Muscle of back (tissue), 13 donors: ENCODE data around the gene TLE1. TPM values are rescaled to one million over a fixed set of nuclear protein-coding genes. Genes with fewer than 3 reads are reported as not detected.
"Not testable (repeated sequence)": the region's sequence is repeated elsewhere in the genome, so short reads cannot be mapped to it uniquely, and the experiment has no call there.

ENCODE experiments used
- DNase-seq, 3 donors: peaks; one replicate each; pipeline versions ENCODE4 v3.0.0 to v3.0.0-alpha.2; 2013
- long read RNA-seq, 9 donors: transcript quantifications; one replicate each; lab custom pipeline, GENCODE V29; 2026
- polyA plus RNA-seq, 10 donors: library from polyadenylated mRNA; unstranded; fragments of 120-200 nt; gene quantifications; one replicate each; pipeline ENCODE4 v1.2.1, GENCODE V29; 2013; ENCODE audit not compliant: insufficient read length in 10 of 10

TLE1 gene
- 10 to 100 TPM; 48.3 to 65.7 (median 54.9) TPM for polyA plus RNA-seq
- long read RNA-seq, donor 1, partial matches to known transcripts = 15 of 16 reads
- long read RNA-seq, donor 1, other reads (novel, unspliced or antisense) = 0 of 16 reads
- long read RNA-seq, donor 2, partial matches to known transcripts = 16 of 16 reads
- long read RNA-seq, donor 2, other reads (novel, unspliced or antisense) = 0 of 16 reads
- long read RNA-seq, donor 3 = 0 reads
- long read RNA-seq, donor 4, partial matches to known transcripts = 10 of 10 reads
- long read RNA-seq, donor 4, other reads (novel, unspliced or antisense) = 0 of 10 reads
- long read RNA-seq, donor 5, partial matches to known transcripts = 7 of 7 reads
- long read RNA-seq, donor 5, other reads (novel, unspliced or antisense) = 0 of 7 reads
- long read RNA-seq, donor 6, partial matches to known transcripts = 17 of 27 reads
- long read RNA-seq, donor 6, other reads (novel, unspliced or antisense) = 8 of 27 reads
- long read RNA-seq, donor 7, partial matches to known transcripts = 12 of 12 reads
- long read RNA-seq, donor 7, other reads (novel, unspliced or antisense) = 0 of 12 reads
- long read RNA-seq, donor 8, partial matches to known transcripts = 7 of 7 reads
- long read RNA-seq, donor 8, other reads (novel, unspliced or antisense) = 0 of 7 reads
- long read RNA-seq, donor 9 = 0 reads

DNA sequence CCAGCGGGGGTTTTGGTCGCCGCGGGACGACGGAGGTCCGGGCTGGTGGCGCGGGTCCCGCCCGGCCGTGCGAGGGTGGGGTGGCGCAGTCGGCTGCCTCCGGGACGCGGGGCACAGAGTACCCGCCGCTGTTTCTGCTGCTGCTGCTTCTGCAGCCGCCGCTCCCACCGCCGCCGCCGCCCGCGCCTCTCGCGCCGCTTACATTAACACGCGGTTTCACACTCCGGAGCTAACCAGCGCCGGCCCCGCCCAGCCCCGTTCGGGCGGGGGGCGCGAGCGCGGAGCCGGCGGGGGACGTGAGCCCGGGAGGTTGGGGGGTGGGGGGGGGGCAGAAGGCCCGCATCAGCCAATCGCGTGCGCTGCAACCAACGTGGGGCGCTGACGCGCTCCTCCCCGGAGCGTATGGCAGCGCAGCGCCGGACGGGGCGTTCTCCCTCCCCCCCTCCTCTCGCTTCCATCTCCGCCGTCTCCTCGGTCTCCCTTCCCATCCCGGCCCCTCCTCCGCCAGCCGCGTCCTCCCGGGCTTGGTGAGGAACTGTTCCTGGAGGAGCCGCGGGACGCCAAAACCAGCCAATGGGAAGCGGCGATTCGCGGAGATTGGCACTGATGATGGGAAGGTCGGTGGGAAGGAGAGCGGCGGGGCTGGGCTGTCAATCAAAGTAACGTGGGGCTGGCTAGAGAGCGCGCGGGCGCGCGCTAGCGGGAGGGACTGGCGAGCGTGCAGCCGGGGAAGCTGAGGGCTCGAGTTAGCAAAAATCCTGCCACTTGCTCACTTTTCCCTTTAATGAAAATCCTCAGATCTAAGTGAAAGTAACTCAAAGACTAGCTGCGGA, at the start of gene TLE1:
TSS of gene TLE1 (minus strand) at position 205 of the 833 bp plus-strand sequence. CDS start 1,307 bp downstream, outside the sequence.
- peak; percentile 99 to 100 (median 99) for DNase-seq

GRCh38 chr9:81737871-81738507, 48.6 kb upstream of the TLE1 start:
- peak in 1 of 3 donors; percentile 84 for DNase-seq

- not testable (repeated sequence) for DNase-seq
These were observed 41.2 kb upstream of the TLE1 start for GRCh38 chr9:81730498-81730897.

DNA sequence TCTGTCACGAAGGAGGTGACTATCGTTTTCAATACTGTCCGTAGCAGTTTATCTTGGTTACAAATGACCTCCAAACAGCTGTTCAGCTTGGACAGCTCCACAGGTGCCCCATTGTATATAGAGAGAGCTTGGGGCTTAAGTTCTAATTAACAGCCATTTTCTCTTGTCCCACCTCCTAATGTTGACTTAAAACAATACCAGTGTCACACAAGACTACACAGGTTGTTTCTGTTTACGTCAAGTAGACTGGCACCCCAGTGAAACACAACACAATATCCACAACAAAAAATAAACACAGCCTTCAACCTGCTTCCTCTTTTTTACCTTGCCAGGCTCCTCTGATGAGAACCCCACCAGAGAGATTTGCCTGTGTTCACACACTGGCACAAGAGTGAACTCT, 39.8 kb upstream of the TLE1 start:
- DNase-seq = no peak

- DNase-seq = peak in 2 of 3 donors; percentile 17 to 64
These were observed 35.0 kb upstream of the TLE1 start for GRCh38 chr9:81724242-81724889.

- no peak for DNase-seq
These were observed 32.9 kb upstream of the TLE1 start for GRCh38 chr9:81722277-81722676.

- no peak for DNase-seq
These were observed 31.2 kb upstream of the TLE1 start for GRCh38 chr9:81720450-81721086.

DNA sequence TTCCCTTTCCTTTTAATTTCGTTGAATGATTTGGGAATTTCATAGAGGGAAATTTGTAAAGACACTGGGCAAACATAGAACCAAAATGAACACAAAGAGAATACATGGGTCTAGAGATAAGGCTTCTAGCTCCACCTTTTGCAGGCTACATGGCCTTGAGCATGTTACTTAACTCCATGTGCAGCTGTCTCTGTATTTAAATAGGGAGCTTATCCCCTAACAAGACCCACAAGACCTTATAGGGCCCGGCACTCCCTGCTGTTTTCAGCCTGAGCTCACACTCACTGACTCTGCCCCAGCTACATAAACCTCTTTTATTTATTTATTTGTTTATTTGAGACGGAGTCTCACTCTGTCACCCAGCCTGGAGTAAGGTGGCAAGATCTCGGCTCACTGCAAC, 30.6 kb upstream of the TLE1 start:
- peak; percentile 14 to 32 (median 17) for DNase-seq

GRCh38 chr9:81718244-81718643, 28.9 kb upstream of the TLE1 start:
- DNase-seq = no peak

GRCh38 chr9:81717747-81718077, 28.4 kb upstream of the TLE1 start:
- no peak for DNase-seq

- no peak for DNase-seq
These were observed 27.9 kb upstream of the TLE1 start for GRCh38 chr9:81717061-81717746.

DNA sequence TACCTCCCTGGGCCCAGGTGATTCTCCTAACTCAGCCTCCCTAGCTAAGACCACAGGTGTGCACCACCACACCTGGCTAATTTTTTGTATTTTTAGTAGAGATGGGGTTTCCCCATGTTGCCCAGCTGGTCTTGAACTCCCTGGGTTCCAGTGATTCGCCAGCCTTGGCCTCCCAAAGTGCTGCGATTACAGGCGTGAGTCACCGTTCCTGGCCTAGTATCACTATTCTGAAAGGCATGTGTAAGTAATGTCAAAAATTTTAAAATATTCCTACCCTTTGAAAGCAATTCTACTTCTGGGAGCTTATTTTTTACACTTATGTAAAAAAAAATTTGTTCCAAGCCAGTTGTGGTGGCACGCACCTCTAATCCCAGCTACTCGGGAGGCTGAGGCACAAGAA, 27.1 kb upstream of the TLE1 start:
- no peak for DNase-seq

DNA sequence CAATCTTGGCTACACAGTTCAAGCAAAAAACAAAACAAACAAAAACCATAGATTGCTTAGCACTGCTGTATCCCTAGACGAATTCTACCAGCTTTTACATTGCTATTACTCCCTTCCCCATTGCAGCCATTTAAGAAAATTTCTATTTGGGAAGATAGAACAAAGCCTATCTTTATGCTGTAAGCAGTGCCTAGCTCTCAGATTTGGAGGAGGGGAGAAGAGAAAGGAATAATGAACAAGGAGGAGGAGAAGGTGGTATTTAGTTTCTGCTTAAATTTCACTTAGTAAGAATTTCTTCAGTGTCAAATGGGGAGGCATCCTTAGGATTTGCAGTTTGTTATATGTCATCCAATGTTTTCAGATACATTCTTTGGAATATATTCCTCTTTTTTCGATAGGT, 16.2 kb upstream of the TLE1 start:
- DNase-seq = no peak

DNA sequence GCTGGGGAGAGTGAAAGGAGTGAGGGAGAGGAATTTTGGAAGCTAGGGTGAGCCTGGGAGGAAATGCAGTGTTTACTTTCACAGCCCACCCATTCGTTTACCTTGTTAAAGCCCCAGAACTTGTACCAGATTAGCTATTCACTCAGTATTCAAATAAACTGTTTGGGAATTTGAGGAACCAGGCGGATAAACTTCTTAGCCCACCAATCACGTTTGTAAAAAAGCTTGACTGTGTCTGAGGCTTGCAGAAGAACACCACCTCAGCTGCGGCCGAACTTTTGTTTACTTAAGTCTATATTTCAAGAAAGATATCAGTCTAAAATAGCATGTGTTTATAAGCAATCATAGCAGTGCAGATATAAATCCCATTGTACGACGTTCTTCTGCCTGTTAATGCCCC, 5.2 kb upstream of the TLE1 start:
- DNase-seq = no peak

DNA sequence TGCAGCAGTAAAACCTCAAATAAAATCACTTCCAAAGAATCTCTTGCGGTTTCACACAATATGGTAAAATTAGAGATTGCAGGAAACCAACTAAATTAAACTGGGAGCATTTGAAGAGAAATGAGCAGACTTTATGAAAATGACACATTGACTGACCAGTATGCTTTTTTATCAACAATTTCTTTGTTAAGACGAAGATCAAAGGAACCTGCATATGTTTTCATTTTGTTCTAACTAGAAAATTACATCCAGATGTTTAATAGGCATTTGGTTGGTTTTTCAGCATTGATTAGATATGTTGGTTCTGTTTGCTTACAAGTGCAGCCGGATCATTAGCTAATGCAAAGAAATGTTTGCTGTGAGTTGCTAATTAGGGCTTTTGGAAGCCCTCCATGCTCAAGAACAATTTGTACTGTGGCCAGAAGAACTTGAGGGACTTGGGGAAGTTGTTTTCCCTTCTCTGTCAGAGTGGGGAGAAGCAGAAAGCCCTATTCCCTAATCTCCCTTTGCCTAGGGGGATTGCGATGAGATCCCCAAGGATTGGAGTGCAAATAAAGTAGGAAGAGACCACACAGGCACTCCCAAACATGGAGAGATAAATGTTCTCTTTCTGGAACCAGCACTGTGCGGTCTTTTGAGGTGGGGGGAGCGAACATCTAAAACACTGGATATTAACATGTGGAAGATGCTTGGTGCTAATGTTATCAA, 4.5 kb upstream of the TLE1 start:
- no peak for DNase-seq

DNA sequence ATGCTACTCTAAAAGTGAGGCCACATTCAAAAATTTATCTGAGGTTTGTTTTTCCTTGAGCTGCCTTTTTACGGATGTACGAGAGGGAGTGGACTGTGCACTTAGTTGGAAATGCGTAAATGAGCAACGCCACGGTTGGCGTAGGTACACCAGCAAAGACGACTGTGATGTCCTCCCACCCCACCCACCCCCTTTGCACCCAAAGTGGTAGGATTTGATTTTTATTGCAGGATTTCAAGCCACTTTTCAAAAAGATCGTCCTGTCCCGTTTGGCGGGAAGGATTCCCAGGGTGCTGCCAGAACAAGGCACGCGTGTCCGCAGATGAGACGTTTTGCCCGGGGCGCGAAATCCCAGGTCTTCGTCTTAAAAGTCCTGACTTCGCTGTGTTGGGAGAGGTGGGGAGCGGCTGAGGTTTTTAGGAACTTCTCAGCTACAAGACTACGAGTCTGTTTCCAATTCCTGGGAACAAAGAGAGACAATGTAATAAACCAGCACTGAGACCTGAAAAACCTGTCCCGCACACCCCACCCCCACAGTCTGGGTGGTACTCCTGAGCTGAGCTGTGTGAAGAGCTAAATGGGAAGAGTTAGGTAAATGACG, 1.0 kb upstream of the TLE1 start:
- peak in 1 of 3 donors; percentile 63 for DNase-seq

DNA sequence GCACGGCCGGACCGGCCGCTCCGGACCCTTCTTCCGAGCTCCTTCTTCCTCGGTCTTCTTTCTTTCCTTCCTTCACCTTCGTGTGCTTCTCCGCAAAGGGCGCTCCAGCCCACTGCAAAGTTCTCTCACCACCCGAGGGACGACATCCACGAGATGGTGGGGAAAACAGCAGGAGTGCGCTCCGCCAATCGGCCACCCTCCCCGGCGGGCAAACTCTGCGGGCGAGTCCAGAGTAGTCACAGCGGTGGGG, 329 bp downstream of the TLE1 start:
- not testable (repeated sequence) for DNase-seq

GRCh38 chr9:81688262-81689092, 870 bp downstream of the TLE1 start:
- peak in 2 of 3 donors; percentile 39 to 86 for DNase-seq
